ENCODE data around the gene SPACA5.
"Not testable (repeated sequence)": the region's sequence is repeated elsewhere in the genome, so short reads cannot be mapped to it uniquely, and the experiment has no call there.

The SPACA5 gene

GRCh38 chrX:48020472-48020871, 13.7 kb downstream of the SPACA5 start:
- DNase-seq (ENCODE audit: low read depth, low spot score): not testable (repeated sequence)

GRCh38 chrX:48021026-48021900, 14.5 kb downstream of the SPACA5 start:
- no peak for DNase-seq (ENCODE audit: low read depth, low spot score)
- peak overlapping the region; percentile 47 for H3K27ac ChIP-seq

More at GRCh38 chrX:48020472-48020871, 13.7 kb downstream of the SPACA5 start:
- H3K27ac ChIP-seq: not testable (repeated sequence)

GRCh38 chrX:48022100-48022499, 15.3 kb downstream of the SPACA5 start:
- peak overlapping the region; percentile 47 for H3K27ac ChIP-seq
- no peak for DNase-seq (ENCODE audit: low read depth, low spot score)

GRCh38 chrX:48022738-48023137, 15.9 kb downstream of the SPACA5 start:
- no peak overlapping the region for H3K27ac ChIP-seq
- no peak for DNase-seq (ENCODE audit: low read depth, low spot score)

- H3K27ac ChIP-seq: no peak overlapping the region
- no peak for DNase-seq (ENCODE audit: low read depth, low spot score)
These were observed 18.8 kb downstream of the SPACA5 start for GRCh38 chrX:48025561-48025960.

GRCh38 chrX:48027545-48027944, 20.8 kb downstream of the SPACA5 start:
- DNase-seq (ENCODE audit: low read depth, low spot score); H3K27ac ChIP-seq: not testable (repeated sequence)

- DNase-seq (ENCODE audit: low read depth, low spot score): no peak
- no peak overlapping the region for H3K27ac ChIP-seq
These were observed 21.3 kb downstream of the SPACA5 start for GRCh38 chrX:48028091-48028490.

GRCh38 chrX:48030237-48030636, 23.4 kb downstream of the SPACA5 start:
- no peak overlapping the region for H3K27ac ChIP-seq
- DNase-seq (ENCODE audit: low read depth, low spot score): no peak

GRCh38 chrX:48030641-48031173, 23.9 kb downstream of the SPACA5 start:
- DNase-seq (ENCODE audit: low read depth, low spot score); H3K27ac ChIP-seq: not testable (repeated sequence)

GRCh38 chrX:48035891-48036290, 29.1 kb downstream of the SPACA5 start:
- no peak for DNase-seq (ENCODE audit: low read depth, low spot score)
- H3K27ac ChIP-seq: no peak overlapping the region

GRCh38 chrX:48043056-48043455, 36.3 kb downstream of the SPACA5 start:
- no peak for DNase-seq (ENCODE audit: low read depth, low spot score)
- H3K27ac ChIP-seq: no peak overlapping the region

- peak overlapping the region; percentile 42 for H3K27ac ChIP-seq
These were observed 38.9 kb downstream of the SPACA5 start for GRCh38 chrX:48045410-48046311.

GRCh38 chrX:48046846-48047245, 40.1 kb downstream of the SPACA5 start:
- no peak for DNase-seq (ENCODE audit: low read depth, low spot score)
- H3K27ac ChIP-seq: peak overlapping the region; percentile 42

More at GRCh38 chrX:48045410-48046311, 38.9 kb downstream of the SPACA5 start:
- no peak for DNase-seq (ENCODE audit: low read depth, low spot score)

GRCh38 chrX:48058621-48059295, 52.0 kb downstream of the SPACA5 start:
- H3K27ac ChIP-seq: no peak overlapping the region
- DNase-seq (ENCODE audit: low read depth, low spot score): no peak

GRCh38 chrX:48059296-48059639, 52.5 kb downstream of the SPACA5 start:
- H3K27ac ChIP-seq: no peak overlapping the region

More at GRCh38 chrX:48059296-48059639, 52.5 kb downstream of the SPACA5 start:
- DNase-seq (ENCODE audit: low read depth, low spot score): no peak

Data from epithelial cell of prostate (primary cell).